ENCODE measurements around the gene CLIC3.

Gene CLIC3

DNA sequence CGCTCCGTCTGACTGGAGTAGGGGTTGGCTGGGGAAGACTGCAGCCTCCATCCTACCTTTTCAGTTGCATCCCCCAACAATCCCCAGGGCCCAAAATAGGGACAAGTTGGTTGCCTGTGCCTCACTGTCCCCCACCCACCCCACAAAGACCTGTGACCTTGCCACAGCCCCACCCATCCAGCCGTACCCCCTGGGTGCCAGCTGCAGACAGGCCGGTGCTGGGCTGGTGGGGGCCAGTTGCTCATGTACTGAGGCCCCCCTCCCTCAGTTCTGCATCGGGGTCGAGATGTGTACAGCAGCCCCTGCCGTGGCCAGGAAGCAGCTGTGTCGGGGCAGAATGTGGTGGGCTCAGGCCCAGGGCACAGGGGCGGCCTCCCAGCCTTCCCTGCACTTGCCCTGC lies 13.2 kb downstream of the CLIC3 start:
- H3K9ac ChIP-seq (ENCODE audit: low read length): no peak overlapping the region
- no peaks in the 10 kb centered on the region for H3K36me3 ChIP-seq (ENCODE audit: control insufficient read depth, insufficient read depth, low read length, severe bottlenecking)
- no peak for DNase-seq (ENCODE audit: low read depth)
- no peaks in the 10 kb centered on the region for H3K9me3 ChIP-seq (ENCODE audit: control insufficient read depth, low read length)
- no peak overlapping the region for H3K4me3 ChIP-seq (ENCODE audit: low read length)
- peaks cover 12% of the 10 kb centered on the region for H3K27me3 ChIP-seq (replicated peaks; ENCODE audit: control insufficient read depth, insufficient read depth, low read length)
- no peaks in the 10 kb centered on the region for H3K4me1 ChIP-seq (ENCODE audit: control insufficient read depth, insufficient read depth, low read length)

DNA sequence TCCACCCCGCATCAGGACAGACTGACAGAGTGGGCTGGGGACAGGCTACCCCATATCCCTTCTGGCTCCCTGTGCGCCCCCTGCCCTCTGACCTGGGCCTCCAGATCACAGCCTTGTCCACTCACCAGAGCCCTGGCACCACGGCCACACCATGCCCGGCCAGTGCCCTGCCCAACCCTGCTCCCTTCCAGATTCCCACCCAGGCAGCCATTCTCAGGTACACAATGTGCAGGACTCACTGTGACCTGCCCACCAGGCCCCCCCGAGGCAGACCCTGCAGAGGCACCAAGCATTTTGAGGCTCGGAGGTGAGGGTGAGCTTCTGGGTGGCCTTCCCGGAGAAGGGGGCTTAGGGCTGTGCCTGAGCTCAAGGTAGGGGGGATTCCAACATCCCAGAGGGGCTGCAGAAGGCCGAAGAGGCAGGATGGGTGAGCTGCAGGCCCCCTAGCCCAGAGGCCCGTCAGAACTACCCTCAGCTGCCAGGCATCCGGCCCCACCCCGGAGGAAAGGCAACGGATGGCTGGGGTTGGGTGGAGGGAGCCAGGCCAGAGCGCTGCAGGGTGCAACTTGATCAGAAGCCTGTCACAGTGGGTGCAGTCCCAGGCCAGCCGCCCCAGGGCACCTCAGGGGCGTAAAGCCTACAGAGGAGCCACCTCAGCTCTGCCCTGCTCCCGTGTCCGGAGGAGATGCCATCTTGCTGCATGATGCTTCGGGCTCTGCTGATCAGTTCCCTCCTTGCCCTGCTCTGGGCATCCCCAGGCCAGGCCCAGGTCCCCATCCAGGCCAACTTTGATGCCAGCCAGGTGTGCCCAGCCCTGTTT lies 13.9 kb downstream of the CLIC3 start, which contains the start of gene LCNL1:
LCNL1 (plus strand) TSS at position 762 of the 820 bp plus-strand sequence. CDS start 594 bp downstream, outside the sequence.
- no peak for DNase-seq (ENCODE audit: low read depth)
- Histone ChIP-seq H3K9me3 (ENCODE audit: control insufficient read depth, low read length) (no peaks in the 10 kb centered on the region), H3K4me1 (ENCODE audit: control insufficient read depth, insufficient read depth, low read length) (peaks cover 3% of the 10 kb centered on the region), H3K9ac (ENCODE audit: low read length) (no peak within 1 kb of the TSS), H3K4me3 (ENCODE audit: low read length) (no peak within 1 kb of the TSS), H3K27me3 (replicated peaks; ENCODE audit: control insufficient read depth, insufficient read depth, low read length) (peaks cover 12% of the 10 kb centered on the region), H3K36me3 (ENCODE audit: control insufficient read depth, insufficient read depth, low read length, severe bottlenecking) (no peaks in the 10 kb centered on the region)

DNA sequence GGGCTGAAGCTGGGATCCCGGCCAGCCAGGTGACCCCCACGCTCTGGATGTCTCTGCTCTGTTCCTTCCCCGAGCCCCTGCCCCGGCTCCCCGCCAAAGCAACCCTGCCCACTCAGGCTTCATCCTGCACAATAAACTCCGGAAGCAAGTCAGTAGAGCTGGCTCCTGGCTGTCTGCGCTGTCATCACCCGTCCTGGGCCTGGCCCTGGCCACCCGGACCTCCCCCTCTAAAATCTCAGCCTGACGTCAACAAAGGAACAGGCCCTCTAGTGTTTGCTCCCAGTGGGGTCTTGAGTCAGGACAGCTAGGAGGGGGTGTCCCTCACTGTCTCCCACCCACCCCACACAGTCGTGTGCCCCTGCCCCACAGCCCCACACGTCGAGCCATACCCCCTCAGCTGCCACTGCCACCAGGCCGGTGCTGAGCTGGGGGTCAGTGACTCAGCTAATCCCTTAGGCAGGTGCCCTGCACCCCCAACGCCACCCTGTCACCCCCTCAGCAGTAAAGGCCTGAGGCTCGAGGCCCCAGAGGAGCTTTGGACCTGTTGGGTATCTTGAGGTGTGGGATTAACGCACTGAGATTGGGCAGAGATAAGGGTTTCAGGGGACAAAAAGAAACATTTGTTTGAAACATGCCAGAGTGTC lies 14.7 kb downstream of the CLIC3 start:
- Histone ChIP-seq H3K27me3 (replicated peaks; ENCODE audit: control insufficient read depth, insufficient read depth, low read length) (peaks cover 12% of the 10 kb centered on the region), H3K4me3 (ENCODE audit: low read length) (no peak overlapping the region), H3K4me1 (ENCODE audit: control insufficient read depth, insufficient read depth, low read length) (peaks cover 5% of the 10 kb centered on the region), H3K9ac (ENCODE audit: low read length) (no peak overlapping the region), H3K9me3 (ENCODE audit: control insufficient read depth, low read length) (no peaks in the 10 kb centered on the region), H3K36me3 (ENCODE audit: control insufficient read depth, insufficient read depth, low read length, severe bottlenecking) (no peaks in the 10 kb centered on the region)
- no peak for DNase-seq (ENCODE audit: low read depth)

DNA sequence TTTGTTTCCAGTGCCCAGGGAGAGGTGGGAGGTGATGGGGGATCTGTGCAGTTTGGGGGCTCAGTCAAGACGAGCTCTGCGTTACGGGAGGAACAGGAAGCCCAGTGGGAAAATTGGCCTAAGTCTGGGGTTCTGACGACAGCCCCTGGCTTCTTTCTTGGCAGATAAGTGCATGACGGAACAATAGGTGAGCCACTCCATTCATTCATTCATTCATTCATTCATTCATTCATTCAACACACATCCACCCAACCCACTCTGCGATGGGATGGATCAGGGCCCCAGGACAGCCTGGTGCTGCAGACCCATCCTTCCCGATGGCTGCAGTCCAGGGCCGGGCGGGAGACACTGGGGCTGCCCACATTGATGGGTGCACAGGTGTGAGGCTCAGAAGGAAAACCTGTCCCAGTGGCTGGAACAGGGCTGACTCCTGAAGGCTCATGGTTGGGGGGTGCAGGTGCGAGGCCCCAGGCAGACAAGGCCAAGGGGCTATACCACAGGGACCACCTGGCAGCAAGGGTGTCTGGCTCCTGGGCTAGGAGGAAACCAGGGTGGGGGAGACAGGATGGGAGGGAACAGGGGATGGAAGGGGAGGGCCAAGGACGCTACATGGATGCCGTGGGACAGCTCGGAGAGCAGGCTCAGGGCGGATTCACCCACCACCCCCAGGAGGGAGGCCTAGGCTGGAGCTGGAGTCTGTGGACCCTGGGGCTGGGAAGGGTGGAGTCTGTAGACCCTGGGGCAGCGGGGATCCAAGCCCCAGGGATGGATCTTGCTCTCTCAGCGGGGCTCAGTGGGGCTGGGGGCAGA lies 15.5 kb downstream of the CLIC3 start:
- peaks cover 5% of the 10 kb centered on the region for H3K4me1 ChIP-seq (ENCODE audit: control insufficient read depth, insufficient read depth, low read length)
- no peaks in the 10 kb centered on the region for H3K36me3 ChIP-seq (ENCODE audit: control insufficient read depth, insufficient read depth, low read length, severe bottlenecking)
- peaks cover 8% of the 10 kb centered on the region for H3K27me3 ChIP-seq (replicated peaks; ENCODE audit: control insufficient read depth, insufficient read depth, low read length)
- no peak overlapping the region for H3K9ac ChIP-seq (ENCODE audit: low read length)
- no peak for DNase-seq (ENCODE audit: low read depth)
- no peaks in the 10 kb centered on the region for H3K9me3 ChIP-seq (ENCODE audit: control insufficient read depth, low read length)
- no peak overlapping the region for H3K4me3 ChIP-seq (ENCODE audit: low read length)

DNA sequence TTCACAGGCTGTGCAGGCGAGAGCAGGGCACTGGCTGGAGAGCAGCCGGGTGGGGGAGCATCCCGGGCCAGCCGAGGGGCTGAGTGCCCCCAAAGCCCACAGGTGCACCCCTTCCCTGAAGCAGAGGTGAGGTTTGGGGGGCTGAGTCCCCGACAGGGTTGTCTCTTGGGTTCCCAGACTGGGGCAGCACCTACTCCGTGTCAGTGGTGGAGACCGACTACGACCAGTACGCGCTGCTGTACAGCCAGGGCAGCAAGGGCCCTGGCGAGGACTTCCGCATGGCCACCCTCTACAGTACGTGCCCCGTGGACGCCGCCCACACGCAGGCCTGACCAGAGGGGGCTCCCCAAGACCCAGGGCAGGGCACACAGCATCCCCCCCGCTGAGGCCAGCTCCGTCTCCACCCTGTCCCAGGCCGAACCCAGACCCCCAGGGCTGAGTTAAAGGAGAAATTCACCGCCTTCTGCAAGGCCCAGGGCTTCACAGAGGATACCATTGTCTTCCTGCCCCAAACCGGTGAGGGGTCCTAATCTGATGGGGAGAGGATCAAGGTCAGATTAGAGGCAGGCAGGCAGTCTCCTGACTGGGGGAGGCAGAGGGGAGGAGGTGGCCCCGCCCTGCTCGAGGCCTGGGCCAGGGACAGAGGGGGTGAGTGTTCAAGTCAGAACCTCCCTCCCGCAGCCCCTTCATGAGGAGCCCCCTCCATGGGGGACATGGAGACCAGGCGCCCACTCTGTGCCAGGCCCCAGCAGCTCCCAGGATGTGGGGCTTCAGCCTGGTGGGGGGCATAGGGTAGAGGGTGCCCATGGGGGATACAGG lies 16.4 kb downstream of the CLIC3 start:
- H3K9ac ChIP-seq (ENCODE audit: low read length): no peak overlapping the region
- peaks cover 8% of the 10 kb centered on the region for H3K27me3 ChIP-seq (replicated peaks; ENCODE audit: control insufficient read depth, insufficient read depth, low read length)
- DNase-seq (ENCODE audit: low read depth): no peak
- no peaks in the 10 kb centered on the region for H3K36me3 ChIP-seq (ENCODE audit: control insufficient read depth, insufficient read depth, low read length, severe bottlenecking)
- H3K4me3 ChIP-seq (ENCODE audit: low read length): no peak overlapping the region
- peaks cover 5% of the 10 kb centered on the region for H3K4me1 ChIP-seq (ENCODE audit: control insufficient read depth, insufficient read depth, low read length)
- H3K9me3 ChIP-seq (ENCODE audit: control insufficient read depth, low read length): no peaks in the 10 kb centered on the region

DNA sequence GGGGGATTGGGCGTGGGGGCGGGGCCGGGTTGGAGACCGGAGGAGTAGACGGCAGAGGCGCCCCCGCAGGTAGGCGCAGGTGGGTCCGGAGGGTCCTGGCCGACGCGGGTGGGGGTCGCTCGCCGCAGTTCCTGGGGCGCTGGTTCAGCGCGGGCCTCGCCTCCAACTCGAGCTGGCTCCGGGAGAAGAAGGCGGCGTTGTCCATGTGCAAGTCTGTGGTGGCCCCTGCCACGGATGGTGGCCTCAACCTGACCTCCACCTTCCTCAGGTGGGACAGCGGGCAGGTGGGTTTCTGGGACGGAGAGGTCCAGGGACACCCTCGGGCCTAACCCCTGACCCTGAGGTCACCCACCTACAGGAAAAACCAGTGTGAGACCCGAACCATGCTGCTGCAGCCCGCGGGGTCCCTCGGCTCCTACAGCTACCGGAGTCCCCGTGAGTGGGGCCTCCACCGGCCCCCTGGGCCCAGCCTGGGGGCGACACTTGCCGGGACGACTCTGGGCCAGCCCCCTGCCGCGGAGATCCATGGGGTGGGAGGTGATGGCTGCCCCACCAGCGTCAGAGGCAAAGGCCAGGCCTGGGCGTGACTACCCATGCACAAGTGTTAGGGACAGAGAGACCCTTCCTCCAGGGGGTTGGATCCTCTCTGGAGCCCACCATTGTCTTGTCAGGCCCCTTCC lies 17.4 kb downstream of the CLIC3 start:
- Histone ChIP-seq H3K36me3 (ENCODE audit: control insufficient read depth, insufficient read depth, low read length, severe bottlenecking) (no peaks in the 10 kb centered on the region), H3K9me3 (ENCODE audit: control insufficient read depth, low read length) (no peaks in the 10 kb centered on the region), H3K4me3 (ENCODE audit: low read length) (no peak overlapping the region), H3K9ac (ENCODE audit: low read length) (no peak overlapping the region), H3K4me1 (ENCODE audit: control insufficient read depth, insufficient read depth, low read length) (peaks cover 5% of the 10 kb centered on the region), H3K27me3 (replicated peaks; ENCODE audit: control insufficient read depth, insufficient read depth, low read length) (peaks cover 6% of the 10 kb centered on the region)
- DNase-seq (ENCODE audit: low read depth): no peak

DNA sequence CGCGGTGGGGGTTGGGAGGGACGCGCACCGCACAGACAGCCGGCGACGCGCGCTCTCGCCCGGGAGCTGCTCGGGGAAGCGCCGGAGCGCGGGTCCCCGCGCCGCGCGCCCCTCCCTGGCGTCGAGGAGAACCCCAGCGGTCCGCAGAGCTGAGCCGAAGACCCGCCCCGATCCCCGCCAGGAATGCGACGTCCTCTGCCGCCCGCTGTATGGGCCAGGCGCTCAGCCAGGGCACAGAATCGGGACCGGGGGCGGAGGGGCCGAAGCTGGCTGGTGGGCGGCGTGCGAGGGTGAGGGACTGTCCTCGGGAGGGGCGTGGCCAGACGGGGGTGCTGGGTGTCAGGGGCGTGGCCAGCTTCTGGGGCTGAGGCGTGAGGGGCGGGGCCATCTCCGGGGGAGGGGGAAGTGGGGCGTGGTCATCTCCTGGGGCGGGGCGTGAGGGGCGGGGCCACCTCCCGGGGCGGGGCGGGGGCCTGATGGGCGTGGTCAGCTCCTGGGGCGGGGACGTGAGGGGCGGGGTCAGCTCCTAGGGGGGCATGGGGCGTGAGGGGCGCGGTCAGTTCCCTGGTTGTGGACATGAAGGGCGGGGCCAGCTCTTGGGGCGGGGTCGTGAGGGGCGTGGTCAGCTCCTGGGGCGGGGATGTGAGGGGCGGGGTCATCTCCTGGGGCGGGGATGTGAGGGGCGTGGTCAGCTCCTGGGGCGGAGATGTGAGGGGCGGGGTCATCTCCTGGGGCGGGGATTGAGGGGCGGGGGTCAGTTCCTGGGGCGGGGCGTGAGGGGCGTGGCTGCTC lies 18.1 kb downstream of the CLIC3 start:
- no peaks in the 10 kb centered on the region for H3K27me3 ChIP-seq (replicated peaks; ENCODE audit: control insufficient read depth, insufficient read depth, low read length)
- peak; percentile 79 for DNase-seq (ENCODE audit: low read depth)
- no peaks in the 10 kb centered on the region for H3K36me3 ChIP-seq (ENCODE audit: control insufficient read depth, insufficient read depth, low read length, severe bottlenecking)
- peak overlapping the region; percentile 65 for H3K4me3 ChIP-seq (ENCODE audit: low read length)
- H3K9ac ChIP-seq (ENCODE audit: low read length): peak overlapping the region; percentile 68
- H3K9me3 ChIP-seq (ENCODE audit: control insufficient read depth, low read length): no peaks in the 10 kb centered on the region
- H3K4me1 ChIP-seq (ENCODE audit: control insufficient read depth, insufficient read depth, low read length): peaks cover 5% of the 10 kb centered on the region

DNA sequence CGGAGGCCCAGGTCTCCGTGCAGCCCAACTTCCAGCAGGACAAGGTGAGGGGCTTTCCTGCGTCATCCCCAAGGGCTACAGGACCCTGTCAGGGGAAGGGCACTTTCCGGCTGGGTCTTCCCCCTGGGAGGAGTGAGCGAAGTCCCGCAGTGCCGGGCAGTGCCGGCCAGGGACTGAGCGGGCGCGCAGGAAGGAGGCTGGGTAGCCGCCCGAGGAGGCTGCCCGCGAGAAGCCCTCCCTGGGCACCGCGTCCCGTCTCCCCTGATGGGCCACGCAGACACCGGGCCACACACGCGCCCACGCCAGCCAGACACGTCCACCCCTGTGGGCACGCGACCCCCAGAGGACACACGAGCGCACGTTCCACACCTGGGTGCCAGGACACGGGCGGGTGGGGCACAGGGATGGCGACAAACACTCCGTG lies 18.7 kb downstream of the CLIC3 start:
- no peak for DNase-seq (ENCODE audit: low read depth)

DNA sequence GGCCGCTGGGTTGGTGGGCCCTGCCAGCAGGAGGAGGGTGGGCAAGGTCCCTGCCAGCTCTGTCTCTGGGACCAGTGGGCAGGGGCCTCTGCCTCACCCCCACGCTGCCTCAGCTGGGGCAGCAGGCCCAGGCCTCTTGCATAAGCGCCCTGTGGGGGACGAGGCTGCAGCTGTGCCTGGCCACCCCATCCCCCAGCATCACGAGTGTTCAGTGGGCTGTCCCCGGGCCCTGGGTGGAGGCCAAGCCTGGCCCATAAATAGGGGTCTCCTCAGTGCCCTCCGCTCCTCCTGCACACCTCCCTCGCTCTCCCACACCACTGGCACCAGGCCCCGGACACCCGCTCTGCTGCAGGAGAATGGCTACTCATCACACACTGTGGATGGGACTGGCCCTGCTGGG lies 19.1 kb downstream of the CLIC3 start, which contains the start of gene PTGDS:
PTGDS (plus strand) TSS at position 282 of the 400 bp plus-strand sequence; CDS start at position 357, 75 bp downstream.
- Histone ChIP-seq H3K9ac (ENCODE audit: low read length) (peak within 1 kb of the TSS; percentile 68), H3K36me3 (ENCODE audit: control insufficient read depth, insufficient read depth, low read length, severe bottlenecking) (no peaks in the 10 kb centered on the region), H3K9me3 (ENCODE audit: control insufficient read depth, low read length) (no peaks in the 10 kb centered on the region), H3K4me1 (ENCODE audit: control insufficient read depth, insufficient read depth, low read length) (peaks cover 5% of the 10 kb centered on the region), H3K27me3 (replicated peaks; ENCODE audit: control insufficient read depth, insufficient read depth, low read length) (no peaks in the 10 kb centered on the region), H3K4me3 (ENCODE audit: low read length) (peak within 1 kb of the TSS; percentile 65)
- no peak for DNase-seq (ENCODE audit: low read depth)

More for the DNA sequence above, 18.7 kb downstream of the CLIC3 start:
- Histone ChIP-seq H3K4me3 (ENCODE audit: low read length) (peak overlapping the region; percentile 65), H3K4me1 (ENCODE audit: control insufficient read depth, insufficient read depth, low read length) (peaks cover 5% of the 10 kb centered on the region), H3K9ac (ENCODE audit: low read length) (peak overlapping the region; percentile 68), H3K9me3 (ENCODE audit: control insufficient read depth, low read length) (no peaks in the 10 kb centered on the region), H3K27me3 (replicated peaks; ENCODE audit: control insufficient read depth, insufficient read depth, low read length) (no peaks in the 10 kb centered on the region), H3K36me3 (ENCODE audit: control insufficient read depth, insufficient read depth, low read length, severe bottlenecking) (no peaks in the 10 kb centered on the region)
